Heart left ventricle (tissue), 16 donors: ENCODE measurements around the gene RTN1. TPM values are rescaled to one million over a fixed set of nuclear protein-coding genes. Genes with fewer than 3 reads are reported as not detected.

ENCODE experiments used
- ATAC-seq, 4 donors: fragments of 200-7000 bp; cut with Tn5 transposase; one replicate each; pipeline ENCODE4 v1.9.1; 2020 to 2022; ENCODE audit warnings: moderate library complexity in 4 of 4, mild to moderate bottlenecking in 3 of 4, moderate number of reproducible peaks in 1 of 4
- DNase-seq, 5 donors: peaks; one replicate each; pipeline ENCODE4 v3.0.0-alpha.2; 2020
- H3K27ac ChIP-seq, 12 donors: fragments of 200-600 bp; sonication (generic) in 4 of 12; one replicate each; pipeline versions ENCODE4 v1.5.0 to v1.8.0; 2016 to 2022; ENCODE audit warnings: mild to moderate bottlenecking in 2 of 12
- H3K27me3 ChIP-seq, 9 donors: fragments of 200-600 bp; sonication (generic) in 2 of 9; one replicate each; pipeline versions ENCODE4 v1.5.1 to v1.8.0; 2016 to 2022; ENCODE audit warnings: mild to moderate bottlenecking in 3 of 9
- H3K36me3 ChIP-seq, 9 donors: fragments of 200-600 bp; sonication (generic) in 2 of 9; one replicate each; pipeline versions ENCODE4 v1.5.0 to v1.8.0; 2018 to 2022; ENCODE audit warnings: mild to moderate bottlenecking in 2 of 9
- H3K4me1 ChIP-seq, 12 donors: fragments of 200-600 bp; sonication (generic) in 4 of 12; one replicate each; pipeline versions ENCODE4 v1.5.0 to v1.8.0; 2016 to 2022; ENCODE audit warnings: mild to moderate bottlenecking in 3 of 12
- H3K4me3 ChIP-seq, 12 donors: fragments of 200-600 bp; sonication (generic) in 4 of 12; one replicate each; pipeline versions ENCODE4 v1.5.0 to v1.8.0; 2017 to 2022; ENCODE audit warnings: mild to moderate bottlenecking in 9 of 12, moderate library complexity in 4 of 12
- H3K9me3 ChIP-seq, 12 donors: fragments of 200-600 bp; sonication (generic) in 4 of 12; one replicate each; pipeline versions ENCODE4 v1.5.0 to v1.8.0; 2016 to 2022; ENCODE audit warnings: mild to moderate bottlenecking in 1 of 12
- POLR2A ChIP-seq, 2 donors: fragments of 450-650 bp; IDR thresholded peaks; one replicate each; pipeline ENCODE4 v1.6.1; 2017; ENCODE audit warnings: antibody characterized with exemption in 2 of 2, mild to moderate bottlenecking in 2 of 2, moderate library complexity in 2 of 2
- WGBS, 4 donors: extraction: QIAGEN DNeasy Blood & Tissue Kit in 2 of 4; methylation state at CpG; one replicate each; pipeline versions ENCODE4 v1.1.5 to v1.1.7; 2013 to 2018; 5-methylcytosine and 5-hydroxymethylcytosine counted together
- intact Hi-C, 10 donors: fragments of 100-400 bp; cut with DNase I; formaldehyde crosslinking; loops; one replicate each; pipeline versions ENCODE4 v1.11.1 to v1.14.2; 2022
- polyA plus RNA-seq, 2 donors: library from polyadenylated mRNA; stranded (reverse); fragments of 200-250 nt; gene quantifications; one replicate each; pipeline ENCODE4 v1.2.3, GENCODE V29; 2013
- total RNA-seq, 9 donors: library from RNA; depleted of rRNA in 2 of 9; stranded (reverse); fragments of >200 nt in 2 of 9; fragmentation: NEBNext Ultra II Directional in 3 of 9; extraction: Animal tissue kit (Norgen Biotek cat#: 25700) in 3 of 9; gene quantifications; one replicate each; pipeline versions ENCODE4 v1.1.0 to v1.2.4, GENCODE V29; 2016 to 2023
- TF ChIP-seq, protein P1 (sequence below), 12 donors: fragments of 200-600 bp; sonication (generic) in 4 of 12; IDR thresholded peaks; one replicate each; pipeline versions ENCODE4 v1.5.0 to v1.8.0; 2018 to 2022; ENCODE audit warnings: antibody characterized with exemption in 12 of 12, mild to moderate bottlenecking in 5 of 12
- donor health status: ischemic (EF 13 %, LVEDD 7.1; RV severe dilation, severe dysfunction).
- donor health status: healthy with polysubstance abuse.
- donor health status: DM: no; HTN: yes; CAD: no.
- donor health status: DM: no; HTN: no; CAD: no.
- donor health status: ischemic (EF 25% LVEDD 6.9; RV normal size, moderate dysfunction).
- donor health status: ischemic (EF 25% LVEDD 5.7; RV mildly dilated, moderate dysfunction).
- donor health status: healthy.
- donor health status: DM: yes; HTN: yes; CAD: no.
- donor health status: ischemic (EF 35%, LVEDD 5.7; RV mildly dilated, moderate dysfunction).
- donor health status: nonischemic (EF 11% LVEDD 7.7; RV severe dilation, severe dysfunction).
- donor health status: DM: yes; HTN: yes; CAD: no.
- donor health status: PGD.
- donor health status: ischemic (EF 29% LVEDD 5.4; RV normal size, mild dysfunction).
- donor health status: nonischemic (EF 23%, LVEDD 6.1; RV moderate dilation, normal function).

The RTN1 gene
- total and polyA plus RNA-seq, 11 donors = 0.15 to 8.4 (median 0.90) TPM

GRCh38 chr14:59711080-59711479 is 159.5 kb downstream of the RTN1 start:
- H3K4me3 ChIP-seq = no peak overlapping the region
- intact Hi-C loops = no loop called here
- ATAC-seq (no peak), DNase-seq (no peak)
- peaks cover 0 to 8% (median 0%) of the 10 kb centered on the region in 9 donors for H3K27me3 ChIP-seq
- no peaks in the 10 kb centered on the region for H3K36me3 ChIP-seq
- no peak overlapping the region for H3K27ac ChIP-seq
- 50 to 72% (median 67%) methylated on average over 2 of the region's 2 CpGs for WGBS, 4 donors
- H3K9me3 ChIP-seq = no peaks in the 10 kb centered on the region
- TF ChIP-seq POLR2A (IDR thresholded peaks at IDR 0.05) = no peak
- TF ChIP-seq, protein P1, sequence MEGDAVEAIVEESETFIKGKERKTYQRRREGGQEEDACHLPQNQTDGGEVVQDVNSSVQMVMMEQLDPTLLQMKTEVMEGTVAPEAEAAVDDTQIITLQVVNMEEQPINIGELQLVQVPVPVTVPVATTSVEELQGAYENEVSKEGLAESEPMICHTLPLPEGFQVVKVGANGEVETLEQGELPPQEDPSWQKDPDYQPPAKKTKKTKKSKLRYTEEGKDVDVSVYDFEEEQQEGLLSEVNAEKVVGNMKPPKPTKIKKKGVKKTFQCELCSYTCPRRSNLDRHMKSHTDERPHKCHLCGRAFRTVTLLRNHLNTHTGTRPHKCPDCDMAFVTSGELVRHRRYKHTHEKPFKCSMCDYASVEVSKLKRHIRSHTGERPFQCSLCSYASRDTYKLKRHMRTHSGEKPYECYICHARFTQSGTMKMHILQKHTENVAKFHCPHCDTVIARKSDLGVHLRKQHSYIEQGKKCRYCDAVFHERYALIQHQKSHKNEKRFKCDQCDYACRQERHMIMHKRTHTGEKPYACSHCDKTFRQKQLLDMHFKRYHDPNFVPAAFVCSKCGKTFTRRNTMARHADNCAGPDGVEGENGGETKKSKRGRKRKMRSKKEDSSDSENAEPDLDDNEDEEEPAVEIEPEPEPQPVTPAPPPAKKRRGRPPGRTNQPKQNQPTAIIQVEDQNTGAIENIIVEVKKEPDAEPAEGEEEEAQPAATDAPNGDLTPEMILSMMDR (IDR thresholded peaks at IDR 0.05) = no peak
- H3K4me1 ChIP-seq = no peaks in the 10 kb centered on the region

DNA sequence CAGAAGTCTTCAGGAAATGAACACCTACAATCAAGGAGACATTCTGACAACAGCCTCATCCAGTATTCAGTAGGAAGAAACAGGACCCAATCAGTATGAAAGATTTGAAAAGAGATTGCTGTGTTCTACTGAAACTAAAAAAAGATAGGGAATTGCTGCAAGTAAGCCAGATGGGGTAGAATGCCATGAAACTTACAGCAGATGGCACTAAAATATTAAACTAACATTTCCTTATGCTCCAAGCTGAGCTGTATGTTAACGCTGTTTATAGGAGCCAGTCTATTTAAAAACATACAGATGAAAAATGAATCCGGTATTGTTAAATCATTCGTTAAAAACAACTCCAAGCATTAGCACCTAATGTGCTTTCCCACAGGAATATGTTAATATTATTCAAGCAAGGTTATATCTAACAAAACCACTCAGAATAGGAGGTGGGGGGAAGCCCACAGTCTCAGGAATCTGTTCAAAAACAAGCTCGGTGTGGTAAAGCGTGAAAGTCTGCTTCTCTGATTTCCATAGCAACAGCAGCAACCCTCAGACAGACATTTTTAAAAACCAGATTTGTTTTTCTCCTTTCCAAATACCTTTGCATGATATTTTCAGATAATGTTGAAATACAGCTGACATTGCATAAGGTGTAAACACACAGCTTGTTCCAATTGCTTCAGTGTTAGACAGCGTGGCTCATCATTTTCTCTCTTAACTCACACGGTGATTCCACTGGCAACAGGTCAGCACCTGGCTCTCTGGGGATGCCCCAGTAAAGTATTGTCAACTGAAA is 162.6 kb downstream of the RTN1 start:
- TF ChIP-seq, protein P1 (IDR thresholded peaks at IDR 0.05) = peak in 1 of 12 donors; percentile 8
- no peak for TF ChIP-seq POLR2A (IDR thresholded peaks at IDR 0.05)
- Histone ChIP-seq H3K27ac (no peak overlapping the region), H3K4me3 (no peak overlapping the region), H3K27me3 (peaks cover 0 to 8% (median 0%) of the 10 kb centered on the region in 9 donors), H3K4me1 (no peaks in the 10 kb centered on the region), H3K9me3 (no peaks in the 10 kb centered on the region), H3K36me3 (no peaks in the 10 kb centered on the region)
- intact Hi-C loops = no loop called here
- DNase-seq (no peak), ATAC-seq (no peak)
- 57 to 72% (median 59%) methylated on average over 7 of the region's 7 CpGs for WGBS, 4 donors

DNA sequence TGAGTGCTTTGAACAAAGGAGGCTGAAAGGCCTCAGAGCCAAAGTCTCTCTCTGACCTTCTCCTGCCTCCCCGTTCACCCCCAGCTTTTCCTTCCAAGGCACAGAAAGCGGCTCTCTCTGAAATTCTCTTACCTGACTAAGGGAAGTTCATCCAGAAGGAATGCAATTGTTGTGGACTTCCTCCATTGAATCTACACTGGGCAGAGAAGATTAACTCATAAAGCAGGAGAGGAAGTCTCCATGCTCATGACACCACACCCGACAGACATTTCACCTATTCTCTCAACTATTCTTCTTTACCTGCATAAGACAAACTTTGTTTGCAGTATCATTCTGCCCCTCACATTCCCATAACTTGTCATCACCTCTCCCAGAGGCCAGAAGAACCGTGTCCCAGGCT is 164.7 kb downstream of the RTN1 start:
- intact Hi-C loops = no loop called here
- 62 to 68% (median 65%) methylated on average over 4 of the region's 4 CpGs for WGBS, 4 donors
- Histone ChIP-seq H3K4me1 (no peaks in the 10 kb centered on the region), H3K9me3 (peaks cover 0 to 10% (median 0%) of the 10 kb centered on the region in 12 donors), H3K27me3 (peaks cover 0 to 8% (median 0%) of the 10 kb centered on the region in 9 donors), H3K27ac (no peak overlapping the region), H3K4me3 (no peak overlapping the region), H3K36me3 (no peaks in the 10 kb centered on the region)
- TF ChIP-seq, protein P1 (IDR thresholded peaks at IDR 0.05) = no peak
- TF ChIP-seq POLR2A (IDR thresholded peaks at IDR 0.05) = no peak
- ATAC-seq (no peak), DNase-seq (no peak)

DNA sequence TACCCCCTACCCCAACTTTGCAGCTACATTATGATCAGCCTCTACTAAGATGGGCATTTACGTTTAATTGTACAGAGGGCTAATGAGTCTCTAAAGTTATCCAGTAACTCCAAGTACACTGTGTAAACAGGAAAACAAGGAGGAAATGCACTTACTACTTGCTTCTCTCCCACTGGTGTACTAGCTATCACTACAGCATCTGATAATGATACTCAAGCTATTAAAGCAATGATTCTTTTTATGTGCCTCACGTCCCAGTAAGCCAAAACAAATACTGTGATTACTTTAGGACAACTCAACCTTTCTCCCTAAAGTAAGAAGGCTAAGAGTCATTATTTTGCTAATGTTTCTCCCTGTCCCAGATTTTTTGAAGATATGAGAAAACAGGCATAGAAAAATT is 165.3 kb downstream of the RTN1 start:
- Histone ChIP-seq H3K4me3 (no peak overlapping the region), H3K27me3 (peaks cover 0 to 8% (median 0%) of the 10 kb centered on the region in 9 donors), H3K9me3 (peaks cover 0 to 11% (median 0%) of the 10 kb centered on the region in 12 donors), H3K4me1 (no peaks in the 10 kb centered on the region), H3K36me3 (no peaks in the 10 kb centered on the region), H3K27ac (no peak overlapping the region)
- TF ChIP-seq, protein P1 (IDR thresholded peaks at IDR 0.05) = no peak
- no peak for TF ChIP-seq POLR2A (IDR thresholded peaks at IDR 0.05)
- ATAC-seq (no peak), DNase-seq (no peak)
- intact Hi-C loops = no loop called here
- 53 to 57% (median 55%) methylated on average over 2 of the region's 2 CpGs for WGBS, 4 donors
